ENCODE results near the gene ZC3H7A.

- TF ChIP-seq CTCF (IDR thresholded peaks at IDR 0.05) (no peak), POLR2AphosphoS5 (IDR thresholded peaks at IDR 0.05; ENCODE audit: insufficient read depth in 1 of 2, low read depth in 1 of 2) (no peak), POLR2A (IDR thresholded peaks at IDR 0.05) (no peak)
Measured at GRCh38 chr16:11801481-11802021, 4.5 kb upstream of the ZC3H7A start.

Data from vagina (tissue), 2 donors.